ENCODE data around the gene PBX1. TPM values are rescaled to one million over a fixed set of nuclear protein-coding genes. Genes with fewer than 3 reads are reported as not detected.

Gene PBX1
- total RNA-seq, 1 donor from 2014 or later, result 37.4 TPM

DNA sequence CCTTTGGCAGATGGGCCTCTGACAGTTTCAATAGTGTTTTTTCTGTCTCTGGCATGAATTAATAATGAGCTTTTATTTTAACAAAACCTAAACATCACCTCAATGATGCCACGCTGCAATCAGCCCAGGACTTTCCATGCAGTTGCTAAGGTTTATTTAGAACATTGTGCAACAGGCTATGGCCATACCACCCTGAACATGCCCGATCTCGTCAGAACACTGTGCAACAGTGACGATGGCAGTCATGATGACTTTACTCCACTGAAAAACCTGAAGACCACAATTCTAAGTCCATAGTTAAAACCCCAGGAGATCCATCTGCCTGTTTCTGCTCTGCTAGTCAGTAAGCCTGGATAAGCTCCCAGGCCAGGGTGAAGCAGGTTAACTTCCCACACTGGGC, 310.0 kb downstream of the PBX1 start:
- intact Hi-C loops (cut with DNase I), result no loop called here
- TF ChIP-seq, protein P1, sequence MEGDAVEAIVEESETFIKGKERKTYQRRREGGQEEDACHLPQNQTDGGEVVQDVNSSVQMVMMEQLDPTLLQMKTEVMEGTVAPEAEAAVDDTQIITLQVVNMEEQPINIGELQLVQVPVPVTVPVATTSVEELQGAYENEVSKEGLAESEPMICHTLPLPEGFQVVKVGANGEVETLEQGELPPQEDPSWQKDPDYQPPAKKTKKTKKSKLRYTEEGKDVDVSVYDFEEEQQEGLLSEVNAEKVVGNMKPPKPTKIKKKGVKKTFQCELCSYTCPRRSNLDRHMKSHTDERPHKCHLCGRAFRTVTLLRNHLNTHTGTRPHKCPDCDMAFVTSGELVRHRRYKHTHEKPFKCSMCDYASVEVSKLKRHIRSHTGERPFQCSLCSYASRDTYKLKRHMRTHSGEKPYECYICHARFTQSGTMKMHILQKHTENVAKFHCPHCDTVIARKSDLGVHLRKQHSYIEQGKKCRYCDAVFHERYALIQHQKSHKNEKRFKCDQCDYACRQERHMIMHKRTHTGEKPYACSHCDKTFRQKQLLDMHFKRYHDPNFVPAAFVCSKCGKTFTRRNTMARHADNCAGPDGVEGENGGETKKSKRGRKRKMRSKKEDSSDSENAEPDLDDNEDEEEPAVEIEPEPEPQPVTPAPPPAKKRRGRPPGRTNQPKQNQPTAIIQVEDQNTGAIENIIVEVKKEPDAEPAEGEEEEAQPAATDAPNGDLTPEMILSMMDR (IDR thresholded peaks at IDR 0.05), result no peak
- Histone ChIP-seq H3K36me3 (no peaks in the 10 kb centered on the region), H3K27ac (no peak overlapping the region), H3K9me3 (no peaks in the 10 kb centered on the region), H3K27me3 (no peaks in the 10 kb centered on the region), H3K4me1 (no peaks in the 10 kb centered on the region), H3K4me3 (no peak overlapping the region)
- DNase-seq (ENCODE audit: low spot score in 2 of 2), result no peak

DNA sequence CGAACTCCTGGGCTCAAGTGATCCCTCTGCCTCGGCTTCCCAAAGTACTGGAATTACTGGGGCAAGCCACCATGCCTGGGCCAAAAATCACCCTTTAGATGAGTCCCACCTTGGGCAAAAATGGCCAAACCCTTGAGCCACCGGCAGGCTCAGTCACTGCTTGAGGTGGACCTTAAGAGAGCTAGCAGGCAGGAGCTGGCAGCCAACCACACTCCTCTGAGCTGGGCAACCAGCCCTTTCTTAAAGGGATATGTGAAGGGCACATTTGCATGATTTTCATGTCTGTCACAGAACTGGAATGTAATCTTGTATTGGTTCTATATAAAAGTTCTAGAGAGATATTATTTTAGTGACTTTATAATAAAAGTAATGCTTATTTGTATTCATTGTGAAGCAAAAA, 316.5 kb downstream of the PBX1 start:
- TF ChIP-seq, protein P1 (IDR thresholded peaks at IDR 0.05), result no peak
- intact Hi-C loops (cut with DNase I), result no loop called here
- H3K36me3 ChIP-seq, result no peaks in the 10 kb centered on the region
- no peak for DNase-seq (ENCODE audit: low spot score in 2 of 2)
- no peaks in the 10 kb centered on the region for H3K4me1 ChIP-seq
- H3K27ac ChIP-seq, result no peak overlapping the region
- H3K9me3 ChIP-seq, result no peaks in the 10 kb centered on the region
- no peak overlapping the region for H3K4me3 ChIP-seq
- H3K27me3 ChIP-seq, result no peaks in the 10 kb centered on the region

DNA sequence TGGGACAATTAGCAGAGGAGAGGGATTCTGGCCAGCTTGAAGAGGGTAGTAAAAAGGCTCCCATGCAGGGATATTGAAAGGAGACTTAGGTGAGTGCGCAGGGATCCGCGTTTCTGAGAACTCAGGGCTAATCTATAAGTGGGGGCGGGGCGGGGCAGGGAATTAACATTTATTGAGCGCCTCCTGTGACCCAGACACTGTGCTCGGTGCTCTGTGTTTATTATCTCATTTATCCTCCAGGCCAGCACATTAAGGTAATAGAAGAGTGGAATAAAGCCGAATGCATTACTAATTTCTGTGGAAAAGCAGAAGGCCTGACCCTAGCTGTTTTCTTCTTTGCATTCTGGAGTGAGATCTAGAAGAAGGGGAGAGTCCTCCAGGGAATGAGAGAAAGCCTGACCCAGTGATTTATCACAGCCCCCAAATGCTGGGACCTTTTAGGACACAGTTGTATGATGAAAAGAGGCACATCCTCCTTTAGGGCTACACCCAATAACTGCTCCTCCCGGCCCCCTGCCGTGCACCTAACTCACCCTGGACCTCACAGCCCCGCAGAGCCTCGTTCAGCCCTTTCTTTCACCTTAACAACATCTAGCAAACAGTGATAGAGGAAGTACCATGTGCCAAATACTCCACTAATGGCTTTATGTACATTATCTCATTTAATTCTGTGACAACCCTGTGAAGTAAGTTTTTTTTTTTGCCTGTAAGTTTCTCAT, 317.6 kb downstream of the PBX1 start:
- intact Hi-C loops (cut with DNase I), result no loop called here

DNA sequence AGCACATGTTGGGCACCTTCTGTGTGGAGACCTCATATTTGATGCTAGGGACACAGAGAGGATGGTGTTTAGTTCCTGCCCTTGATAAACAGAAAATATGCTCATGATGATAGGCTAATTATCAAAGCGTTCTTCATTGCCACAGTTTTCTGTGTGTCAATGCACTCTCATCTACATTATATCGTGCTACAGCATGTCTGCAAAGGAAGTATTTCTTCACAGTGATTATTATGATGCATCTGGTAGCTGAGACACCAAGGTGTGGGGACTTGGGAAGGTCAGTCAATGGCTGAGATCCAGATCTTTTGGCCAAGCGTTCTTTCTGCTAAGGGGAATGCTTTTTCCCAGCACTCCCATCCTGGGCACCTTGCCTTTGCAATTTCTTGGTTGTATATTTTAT, 321.2 kb downstream of the PBX1 start:
- Histone ChIP-seq H3K9me3 (no peaks in the 10 kb centered on the region), H3K36me3 (no peaks in the 10 kb centered on the region), H3K4me1 (no peaks in the 10 kb centered on the region), H3K27me3 (no peaks in the 10 kb centered on the region), H3K27ac (no peak overlapping the region), H3K4me3 (no peak overlapping the region)
- TF ChIP-seq, protein P1 (IDR thresholded peaks at IDR 0.05), result no peak
- DNase-seq (ENCODE audit: low spot score in 2 of 2), result no peak
- intact Hi-C loops (cut with DNase I), result no loop called here

More for the DNA sequence above, 317.6 kb downstream of the PBX1 start:
- Histone ChIP-seq H3K4me3 (no peak overlapping the region), H3K27ac (no peak overlapping the region), H3K9me3 (no peaks in the 10 kb centered on the region), H3K36me3 (no peaks in the 10 kb centered on the region), H3K4me1 (no peaks in the 10 kb centered on the region), H3K27me3 (no peaks in the 10 kb centered on the region)
- no peak for DNase-seq (ENCODE audit: low spot score in 2 of 2)
- TF ChIP-seq, protein P1 (IDR thresholded peaks at IDR 0.05), result no peak

DNA sequence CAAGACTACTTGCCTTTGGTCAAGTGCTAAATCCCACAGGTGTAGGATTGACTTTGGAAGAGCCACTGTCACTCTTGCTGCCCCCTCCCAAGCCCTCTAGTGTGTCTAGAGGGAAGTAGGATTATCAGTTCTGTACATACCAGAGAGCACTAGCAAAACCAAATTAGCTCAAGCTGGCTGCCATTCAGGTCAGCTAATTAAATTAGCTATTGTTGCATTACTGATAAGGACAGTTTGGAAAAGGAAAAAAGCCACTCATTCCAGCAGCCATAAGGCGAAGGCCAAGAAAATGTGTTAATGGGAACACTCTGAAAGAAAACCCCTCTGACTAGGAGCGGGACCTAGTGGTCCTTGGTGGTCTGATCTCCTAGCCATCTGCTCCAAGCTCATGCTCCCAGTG, 321.7 kb downstream of the PBX1 start:
- Histone ChIP-seq H3K27ac (no peak overlapping the region), H3K27me3 (no peaks in the 10 kb centered on the region), H3K4me3 (no peak overlapping the region), H3K9me3 (no peaks in the 10 kb centered on the region), H3K4me1 (no peaks in the 10 kb centered on the region), H3K36me3 (no peaks in the 10 kb centered on the region)
- intact Hi-C loops (cut with DNase I), result no loop called here
- TF ChIP-seq, protein P1 (IDR thresholded peaks at IDR 0.05), result no peak
- DNase-seq (ENCODE audit: low spot score in 2 of 2), result no peak

DNA sequence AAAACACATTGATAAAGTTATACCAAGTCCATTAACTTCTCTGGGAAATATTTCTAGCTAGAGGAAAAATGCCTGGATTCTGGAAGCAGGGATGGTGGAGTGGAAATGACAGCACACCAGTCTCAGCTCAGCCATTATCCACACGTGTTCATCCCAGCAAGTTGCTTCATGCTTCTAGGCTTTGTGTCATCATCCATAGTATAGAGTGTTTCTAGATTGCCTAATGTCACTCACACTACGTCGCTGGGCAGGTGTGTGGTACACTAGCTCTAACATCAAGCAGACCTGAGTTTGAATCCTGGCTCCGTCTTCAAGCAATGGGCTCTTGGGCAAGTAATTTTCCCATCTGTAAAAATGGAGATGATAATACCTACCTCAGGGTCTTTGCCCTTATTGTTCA, 326.3 kb downstream of the PBX1 start:
- Histone ChIP-seq H3K4me3 (no peak overlapping the region), H3K9me3 (no peaks in the 10 kb centered on the region), H3K4me1 (no peaks in the 10 kb centered on the region), H3K36me3 (no peaks in the 10 kb centered on the region), H3K27ac (no peak overlapping the region), H3K27me3 (no peaks in the 10 kb centered on the region)
- intact Hi-C loops (cut with DNase I), result no loop called here
- TF ChIP-seq, protein P1 (IDR thresholded peaks at IDR 0.05), result no peak
- no peak for DNase-seq (ENCODE audit: low spot score in 2 of 2)

Data from ascending aorta (tissue), 2 donors.